ENCODE results near the gene GPR180.

The GPR180 gene

GRCh38 chr13:94657167-94657566 lies 55.5 kb downstream of the GPR180 start:
- DNase-seq = no peak

- no peak for DNase-seq
Observed at GRCh38 chr13:94658926-94659597, 57.4 kb downstream of the GPR180 start.

GRCh38 chr13:94659598-94659946 lies 57.9 kb downstream of the GPR180 start:
- DNase-seq = no peak

DNA sequence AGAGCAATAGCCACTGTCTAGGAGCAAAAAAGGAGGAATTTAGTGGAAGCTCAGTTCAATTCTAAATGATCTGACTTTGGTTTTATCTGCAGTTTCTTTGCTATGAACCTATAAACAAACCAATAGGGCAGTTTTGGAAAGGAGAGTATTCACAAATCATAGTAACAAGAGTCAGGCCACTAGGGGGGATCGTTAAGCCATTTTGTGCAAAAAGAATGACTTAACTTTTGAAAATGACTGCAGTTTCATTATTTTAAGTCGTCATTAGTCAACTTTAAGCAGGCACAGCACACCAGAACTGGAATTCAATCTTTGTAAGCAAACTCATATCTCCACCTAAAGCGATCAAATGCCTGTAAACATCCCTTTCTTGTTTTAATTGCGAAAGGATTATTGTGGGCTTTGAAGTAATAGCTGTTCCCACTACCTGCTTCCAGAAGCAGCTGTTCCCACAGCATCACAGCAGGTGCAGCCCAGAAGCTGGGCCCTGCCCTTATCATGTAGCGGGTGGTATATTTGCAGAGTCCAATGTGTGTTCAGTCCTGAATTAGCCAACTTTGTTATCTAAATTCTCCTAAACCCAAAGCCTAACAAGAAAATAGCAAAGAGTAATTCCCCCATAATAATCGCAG lies 59.2 kb downstream of the GPR180 start:
- DNase-seq = peak; percentile 59

- DNase-seq = no peak
Observed at GRCh38 chr13:94661406-94661805, 59.7 kb downstream of the GPR180 start.

DNA sequence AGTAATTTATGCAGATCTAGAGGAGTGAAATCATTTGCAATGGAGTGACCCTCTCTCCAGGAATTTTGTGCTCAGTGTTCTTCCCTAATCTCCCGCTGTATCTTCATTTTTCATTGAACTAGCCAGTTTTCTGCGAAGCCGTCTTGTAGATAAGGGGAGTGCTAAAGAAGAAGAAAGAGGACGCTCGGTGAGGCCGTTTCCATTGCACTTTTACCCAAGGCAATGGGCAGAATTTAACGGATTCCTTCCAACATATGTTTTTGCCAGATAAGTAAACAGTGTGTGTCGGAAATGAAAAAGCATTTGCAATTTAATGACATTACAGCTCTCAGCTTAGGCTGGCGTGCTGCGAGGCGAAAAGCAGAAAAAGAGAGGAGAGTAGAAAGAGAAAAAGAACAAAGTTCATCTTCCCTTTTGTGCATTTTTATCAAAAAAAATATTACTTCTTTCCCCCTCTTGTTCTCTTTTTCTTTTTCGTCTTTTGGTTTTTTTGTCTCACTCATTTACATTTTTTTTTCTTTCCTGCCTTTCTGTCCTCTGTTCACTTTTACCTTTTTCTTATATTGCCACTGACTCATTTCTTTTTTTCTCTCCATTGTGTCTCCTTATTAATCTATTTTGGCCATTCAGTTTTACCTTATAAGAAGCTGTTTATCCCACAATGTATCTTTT lies 60.8 kb downstream of the GPR180 start:
- DNase-seq = no peak

DNA sequence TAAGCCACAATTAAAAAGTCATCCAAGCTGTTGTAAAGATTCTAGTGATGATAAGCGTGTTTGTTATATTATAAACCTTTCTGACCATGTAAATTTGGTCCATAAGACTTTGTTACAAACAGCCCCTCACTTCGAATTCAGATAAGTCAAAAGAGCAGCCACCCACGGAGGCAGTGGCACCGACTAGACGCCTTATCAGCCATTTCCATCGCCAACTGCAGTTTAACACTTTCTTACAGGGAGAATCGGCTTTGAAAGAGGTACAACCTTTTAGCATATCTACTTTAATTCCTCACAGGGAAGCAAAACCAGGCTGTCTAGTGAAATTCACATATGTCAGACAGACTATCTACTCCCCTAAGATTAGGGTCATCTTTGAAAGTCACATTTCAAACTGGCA lies 63.2 kb downstream of the GPR180 start:
- DNase-seq = no peak

DNA sequence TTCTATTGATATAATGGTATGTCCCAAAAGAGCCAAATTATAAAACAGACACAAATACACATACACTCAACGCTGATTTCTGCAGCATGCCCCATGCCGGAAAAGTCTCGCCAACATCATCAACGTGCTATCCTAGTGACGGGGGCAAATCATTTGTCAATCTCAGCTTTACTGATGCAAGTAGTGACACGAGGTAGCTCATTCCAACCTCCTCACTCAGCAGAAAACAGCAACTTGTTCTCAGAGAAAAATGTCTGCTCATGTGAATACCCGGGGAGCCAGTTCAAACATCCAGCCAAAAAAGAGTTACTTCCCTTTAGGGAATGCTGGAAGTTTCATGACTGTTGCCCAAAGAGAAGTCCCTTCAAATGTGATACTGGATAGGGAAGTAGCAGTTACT lies 64.4 kb downstream of the GPR180 start:
- DNase-seq = no peak

DNA sequence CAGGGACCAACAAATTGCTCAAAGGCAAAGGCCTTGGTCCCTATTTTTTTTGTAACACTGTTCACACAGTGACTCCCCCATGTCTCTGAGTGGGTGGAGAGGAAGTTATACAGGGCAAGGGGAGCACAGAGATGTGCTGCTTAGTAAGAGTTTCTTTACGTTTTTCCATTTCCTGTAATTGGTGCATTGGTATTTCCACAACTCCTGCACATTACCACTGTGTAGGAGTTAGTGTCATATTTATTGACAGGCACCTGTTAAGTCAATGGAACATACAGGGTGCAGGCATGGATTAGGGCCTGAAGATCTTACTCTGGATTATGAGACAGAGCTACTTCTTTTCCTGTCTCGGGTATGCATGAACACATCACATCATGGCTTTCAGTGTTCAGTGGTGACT lies 65.5 kb downstream of the GPR180 start:
- no peak for DNase-seq

DNA sequence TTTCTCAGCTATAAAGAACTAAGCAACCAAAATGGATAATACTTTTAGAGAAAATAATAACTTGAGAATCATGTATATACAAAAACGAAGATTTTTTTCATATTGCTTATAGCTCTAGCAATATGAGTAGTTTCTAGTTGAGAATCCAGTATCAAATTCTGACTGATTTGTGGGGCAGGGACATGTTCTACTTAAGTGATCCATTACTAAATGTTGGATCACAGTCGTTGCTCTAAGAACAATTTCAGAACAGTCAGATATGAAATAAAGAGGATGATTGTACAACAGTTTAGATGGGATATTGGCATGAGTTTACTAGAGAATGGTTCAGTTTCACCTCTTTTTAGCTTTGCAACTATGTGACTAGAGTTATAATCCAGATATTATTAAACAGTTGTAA lies 70.7 kb downstream of the GPR180 start:
- DNase-seq = no peak

- DNase-seq = no peak
Observed at GRCh38 chr13:94673851-94674250, 72.2 kb downstream of the GPR180 start.

- peak; percentile 61 for DNase-seq
Observed at GRCh38 chr13:94674609-94675348, 73.1 kb downstream of the GPR180 start.

DNA sequence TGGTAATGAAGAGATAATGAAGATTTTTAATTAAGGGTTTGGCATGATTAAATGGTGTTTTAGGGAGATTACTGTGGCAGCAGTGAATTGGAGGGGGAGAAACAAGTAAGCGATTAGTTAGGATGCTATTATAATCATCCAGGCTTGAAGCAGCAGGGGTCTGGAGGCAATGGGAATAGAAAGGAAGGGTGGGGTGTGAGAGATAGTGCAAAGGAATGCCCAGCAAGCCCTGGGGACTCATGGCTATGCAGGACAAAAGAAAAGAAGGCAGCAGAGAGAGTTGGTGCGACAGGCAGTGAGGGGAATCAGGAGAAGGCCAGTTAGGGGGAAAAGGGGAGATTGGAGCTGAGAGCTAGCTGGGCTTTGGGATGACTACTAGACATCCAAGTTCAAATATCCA lies 76.1 kb downstream of the GPR180 start:
- DNase-seq = no peak

DNA sequence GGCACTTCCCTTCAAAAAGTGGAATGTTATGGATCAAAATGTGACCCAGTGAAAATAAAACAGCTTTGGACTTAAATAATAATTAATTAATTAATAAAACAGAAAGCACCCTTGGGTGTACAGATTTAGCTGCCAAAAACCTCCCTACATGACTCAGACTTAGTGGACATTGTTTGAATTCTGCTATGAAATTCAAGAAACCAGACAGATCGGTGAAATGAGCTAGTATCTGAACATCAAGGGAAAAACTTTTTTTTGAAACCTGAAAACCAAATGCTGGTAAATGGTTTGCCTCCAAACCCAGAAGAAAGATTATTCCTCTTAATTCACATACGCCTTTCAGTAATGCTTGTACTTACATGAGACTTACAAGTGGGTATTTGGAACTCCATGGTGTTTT lies 77.2 kb downstream of the GPR180 start:
- DNase-seq = no peak

DNA sequence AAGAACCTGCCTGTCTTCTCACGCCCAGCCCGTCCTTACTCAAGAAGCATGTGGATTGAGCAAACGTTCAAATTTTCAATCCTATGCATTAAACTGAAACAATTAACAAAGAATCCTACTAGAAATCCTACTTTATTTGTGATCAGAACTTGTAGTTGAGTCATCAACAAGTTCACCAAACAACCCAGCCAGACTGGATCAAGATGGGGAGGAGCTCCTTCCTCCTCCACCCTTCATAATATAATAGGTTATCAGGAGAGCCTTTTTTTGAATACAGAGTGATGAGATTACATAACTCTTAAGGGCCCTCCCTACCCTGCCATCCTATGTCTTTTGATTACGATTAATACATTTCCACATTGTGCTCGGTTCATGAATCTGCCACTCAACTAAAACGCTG lies 78.0 kb downstream of the GPR180 start:
- no peak for DNase-seq

DNA sequence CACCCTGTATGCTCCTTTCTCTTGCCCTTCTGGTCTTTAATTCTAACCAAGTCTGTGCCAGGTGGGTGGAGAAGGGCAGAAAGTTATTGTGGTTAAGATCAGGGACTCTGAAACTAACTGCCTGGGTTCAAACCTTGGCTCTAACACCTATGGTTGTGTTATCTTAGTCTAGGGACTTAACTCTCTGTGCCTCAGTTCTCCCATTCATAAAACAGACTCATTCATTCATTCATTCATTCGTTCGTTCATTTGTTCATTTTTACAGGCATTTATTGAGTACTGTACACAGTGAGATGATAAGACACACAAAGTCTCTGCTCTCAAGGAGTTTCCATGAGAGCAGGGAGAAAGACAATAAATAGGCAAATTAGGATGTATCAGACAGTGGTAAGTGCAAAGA lies 80.6 kb downstream of the GPR180 start:
- no peak for DNase-seq

DNA sequence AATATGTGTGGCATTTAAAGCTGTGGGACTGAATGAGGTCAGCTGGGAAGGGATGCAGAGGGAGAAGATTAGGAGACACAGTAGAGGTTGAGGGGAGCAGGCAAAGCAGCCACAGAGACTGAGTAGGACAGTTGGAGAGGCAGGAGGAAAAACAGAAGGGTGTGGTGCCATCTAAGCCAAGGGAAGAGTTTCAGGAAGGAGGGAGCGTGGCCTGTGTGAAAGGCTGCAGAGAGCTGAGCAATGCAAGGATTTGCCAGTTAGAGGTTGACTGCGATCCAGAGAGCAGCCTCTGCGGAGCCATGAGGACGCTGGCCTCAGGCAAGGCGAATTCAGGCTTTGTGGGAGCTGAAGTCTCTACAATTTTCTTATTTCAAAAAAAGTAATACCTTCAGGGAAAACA lies 81.8 kb downstream of the GPR180 start:
- DNase-seq = no peak
